ENCODE results near the gene ATL2.
"Not testable (repeated sequence)": the region's sequence is repeated elsewhere in the genome, so short reads cannot be mapped to it uniquely, and the experiment has no call there.

Gene ATL2

DNA sequence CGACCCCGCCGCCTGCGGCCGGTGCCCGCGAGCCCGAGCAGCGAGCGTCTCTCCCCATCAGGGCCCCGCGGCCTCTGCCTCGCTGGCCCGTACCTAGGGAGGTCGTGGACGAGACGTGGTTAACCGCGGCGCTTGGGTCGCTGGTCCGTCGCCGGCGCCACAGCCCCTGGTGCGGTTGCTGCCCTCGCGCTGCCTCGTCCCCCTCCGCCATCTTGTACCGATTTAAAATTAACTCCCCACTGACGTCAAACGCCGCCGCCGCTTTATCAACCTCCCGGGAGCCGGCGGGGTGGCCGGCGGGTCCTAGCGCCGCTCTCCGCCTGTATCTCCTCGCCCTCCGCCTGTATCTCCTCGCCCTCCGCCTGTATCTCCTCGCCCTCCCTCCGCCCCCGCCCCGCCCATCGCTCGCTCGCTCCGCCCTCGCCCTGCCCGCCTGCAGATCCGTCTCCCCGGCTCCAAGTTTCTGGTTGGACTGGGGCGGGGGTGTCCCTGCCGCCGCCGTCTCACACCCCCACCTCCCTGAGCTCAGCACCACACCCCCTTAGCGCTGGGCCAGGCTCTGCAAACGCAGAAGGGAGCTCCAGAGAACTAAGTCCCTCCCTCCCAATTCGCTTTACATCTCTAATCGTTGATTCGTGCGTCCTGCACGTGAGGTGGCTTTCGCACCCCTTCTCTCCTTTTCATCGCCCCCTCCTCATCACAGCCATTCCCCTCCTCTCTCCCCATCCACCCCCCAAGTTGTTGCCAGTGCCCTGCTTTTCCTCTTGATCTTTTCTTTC lies at the start of gene ATL2:
Gene ATL2 (minus strand): TSS at position 224 of the 779 bp plus-strand sequence. CDS start 13 bp downstream, at position 211.
- peak; percentile 91 for DNase-seq

DNA sequence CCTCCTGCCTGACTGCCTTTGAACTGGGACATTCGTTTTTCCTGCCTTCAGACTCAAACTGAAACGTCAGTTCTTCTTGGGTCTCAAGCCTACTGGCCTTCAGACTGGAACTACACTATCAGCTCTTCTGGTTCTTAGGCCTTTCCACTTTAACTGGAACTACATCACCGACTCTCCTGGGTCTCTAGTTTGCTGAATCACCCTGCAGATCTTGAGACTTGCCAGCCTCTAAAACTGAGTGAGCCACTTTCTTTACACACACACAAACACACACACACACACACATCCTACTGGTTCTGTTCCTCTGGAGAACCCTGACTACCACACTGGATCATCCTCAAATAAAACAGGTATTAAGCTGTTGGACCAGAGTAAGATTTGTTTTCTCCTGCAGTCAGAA lies 46.7 kb upstream of the ATL2 start:
- DNase-seq, result no peak

- no peak for DNase-seq
Measured at GRCh38 chr2:38421274-38422056, 44.4 kb upstream of the ATL2 start.

GRCh38 chr2:38419499-38419898 lies 42.4 kb upstream of the ATL2 start:
- no peak for DNase-seq

DNA sequence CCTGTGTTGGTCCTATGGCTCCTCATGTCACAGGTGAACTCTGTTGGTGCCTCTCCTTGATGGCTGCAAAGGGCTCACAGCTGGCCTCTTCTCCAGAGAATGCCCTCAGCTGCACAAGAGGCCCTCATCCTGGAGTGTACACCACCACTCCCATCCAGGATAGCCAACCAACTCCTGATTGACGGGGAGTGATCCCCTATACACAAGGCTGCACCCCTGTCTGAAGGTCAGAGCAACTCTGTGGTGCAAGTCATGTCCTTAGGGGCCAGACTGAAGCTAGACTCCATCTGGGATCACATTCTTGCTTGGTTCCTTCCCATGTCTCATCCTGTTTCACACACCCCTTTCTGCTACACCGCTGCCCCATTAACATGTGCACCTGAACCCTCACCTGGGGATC lies 41.7 kb upstream of the ATL2 start:
- no peak for DNase-seq

DNA sequence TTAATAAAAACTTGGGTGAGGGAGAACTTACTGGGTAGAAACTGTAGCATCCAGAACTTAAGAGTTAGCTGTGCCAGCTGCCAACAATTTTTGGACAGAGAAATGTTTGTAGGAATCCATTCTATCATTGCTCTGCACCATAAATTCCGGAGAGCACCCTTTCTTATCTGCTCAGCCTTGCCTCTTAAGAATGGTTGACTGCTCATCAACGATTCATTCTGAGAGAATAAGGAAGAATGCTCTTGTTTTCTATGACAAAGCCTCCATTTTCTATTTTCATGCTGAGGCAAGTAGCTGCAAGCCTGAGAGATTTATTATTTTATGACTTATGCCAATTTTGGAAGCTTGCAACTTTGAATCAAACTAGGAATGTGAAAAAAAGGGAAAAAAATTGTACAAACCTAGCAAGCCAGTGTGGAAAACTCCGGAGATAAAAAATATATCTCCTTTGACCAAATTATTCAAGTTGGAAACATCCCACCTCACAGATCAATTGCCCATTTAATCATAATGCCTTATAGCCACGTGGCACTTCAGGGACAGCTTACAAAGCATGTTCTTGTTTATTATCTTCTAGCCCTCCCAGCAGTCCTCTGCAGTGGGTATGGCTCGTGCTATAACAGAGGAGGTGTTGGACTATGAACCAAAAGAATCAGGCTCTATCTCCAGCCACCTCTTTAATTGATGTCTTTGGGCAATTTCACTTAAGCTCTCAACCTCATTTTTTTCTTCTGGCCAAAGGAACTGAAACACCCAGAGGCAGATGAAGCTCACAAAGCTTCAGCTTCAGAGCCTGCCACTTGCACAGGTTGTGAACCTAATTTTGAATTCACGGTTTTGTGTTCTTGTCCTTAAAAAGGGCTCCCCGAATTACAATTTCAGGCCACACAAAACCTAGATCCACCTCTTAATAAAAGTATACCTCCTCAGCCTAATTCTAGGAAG lies 40.9 kb upstream of the ATL2 start:
- DNase-seq, result no peak

DNA sequence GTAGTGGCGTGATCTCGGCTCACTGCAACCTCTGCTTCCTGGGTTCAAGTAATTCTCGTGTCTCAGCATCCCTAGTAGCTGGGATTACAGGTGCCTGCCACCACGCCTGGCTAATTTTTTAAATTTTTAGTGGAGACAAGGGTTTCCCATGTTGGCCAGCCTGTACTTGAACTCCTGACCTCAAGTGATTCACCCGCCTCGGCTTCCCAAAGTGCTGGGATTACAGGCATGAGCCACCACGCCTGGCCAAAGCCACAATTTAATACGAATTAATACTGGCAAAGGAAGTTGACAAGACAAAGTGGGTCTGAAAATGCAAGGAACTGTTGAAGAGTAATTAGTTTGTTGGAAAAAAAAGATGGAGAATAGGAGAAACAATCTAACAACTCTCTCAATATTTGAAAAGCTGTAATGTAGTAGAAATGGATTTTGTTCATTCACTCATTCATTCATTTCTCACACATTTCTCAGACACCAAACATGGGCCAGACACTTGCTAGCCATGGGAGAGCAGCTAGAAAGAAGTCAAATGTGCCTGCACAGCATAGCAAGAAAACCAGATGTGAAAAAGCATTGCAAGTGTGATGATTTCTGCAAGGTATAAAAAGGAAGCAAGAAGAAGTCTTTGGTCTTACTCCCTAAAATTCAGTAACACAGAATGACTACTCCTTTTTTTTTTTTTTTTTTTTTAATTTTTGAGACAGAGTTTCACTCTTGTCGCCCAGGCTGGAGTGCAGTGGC lies 39.4 kb upstream of the ATL2 start:
- DNase-seq, result no peak

- DNase-seq, result no peak
Measured at GRCh38 chr2:38415728-38416291, 38.7 kb upstream of the ATL2 start.

GRCh38 chr2:38415023-38415422 lies 38.0 kb upstream of the ATL2 start:
- no peak for DNase-seq

DNA sequence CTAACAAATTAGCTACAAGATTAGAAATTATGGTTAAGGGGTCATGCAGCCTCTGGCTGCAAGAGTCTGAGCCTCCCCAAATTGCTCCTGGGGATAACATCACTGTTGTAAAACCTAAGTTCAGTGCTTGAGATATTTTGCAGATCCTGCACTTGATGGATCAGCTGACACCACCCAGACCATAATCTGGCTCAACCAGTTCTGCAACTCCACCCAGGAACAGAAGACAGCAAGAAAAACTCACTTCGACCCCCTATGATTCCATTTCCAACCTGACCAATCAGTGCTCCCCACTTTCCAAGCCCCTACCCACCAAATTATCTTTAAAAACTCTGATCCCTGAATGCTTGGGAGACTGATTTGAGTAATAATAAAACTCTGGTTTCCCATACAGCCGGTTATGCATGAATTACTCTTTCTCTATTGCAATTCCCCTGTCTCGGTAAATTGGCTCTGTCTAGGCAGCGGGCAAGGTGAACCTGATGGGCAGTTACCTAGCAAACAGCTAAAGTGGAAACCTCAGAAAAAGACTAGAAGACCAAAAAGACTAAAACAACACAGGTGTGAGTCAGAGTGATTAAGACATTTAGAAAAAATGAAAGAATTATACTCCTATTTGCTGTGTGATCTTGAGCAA lies 35.3 kb upstream of the ATL2 start:
- not testable (repeated sequence) for DNase-seq

GRCh38 chr2:38409156-38410102 lies 32.4 kb upstream of the ATL2 start:
- DNase-seq, result no peak

DNA sequence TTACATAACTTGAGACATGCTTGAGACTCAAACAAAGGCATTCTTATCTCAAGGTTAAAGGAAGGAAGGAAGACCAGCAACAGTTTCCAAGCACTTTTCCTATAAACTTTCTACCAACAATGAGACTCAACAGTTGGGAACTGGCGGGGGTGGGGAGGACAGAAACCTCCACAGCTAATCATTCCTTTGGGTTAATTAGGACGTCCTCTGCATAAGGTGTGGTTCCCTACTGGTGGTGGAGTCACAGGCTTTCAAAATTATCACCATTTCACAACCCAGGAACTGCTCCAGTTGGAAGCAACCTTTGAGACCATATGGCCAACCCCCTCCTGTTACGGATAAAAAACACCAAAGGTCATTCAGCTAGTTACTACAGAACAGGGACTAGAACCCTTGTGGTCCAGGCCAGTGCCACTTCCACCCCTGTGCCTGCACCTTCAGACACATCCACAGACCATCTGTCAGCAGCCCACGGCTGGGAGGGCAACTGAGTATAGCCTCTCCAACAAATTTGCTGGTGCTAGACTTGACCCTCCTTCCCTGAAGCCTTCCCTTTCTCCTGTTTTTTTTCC lies 30.1 kb upstream of the ATL2 start:
- DNase-seq, result no peak

DNA sequence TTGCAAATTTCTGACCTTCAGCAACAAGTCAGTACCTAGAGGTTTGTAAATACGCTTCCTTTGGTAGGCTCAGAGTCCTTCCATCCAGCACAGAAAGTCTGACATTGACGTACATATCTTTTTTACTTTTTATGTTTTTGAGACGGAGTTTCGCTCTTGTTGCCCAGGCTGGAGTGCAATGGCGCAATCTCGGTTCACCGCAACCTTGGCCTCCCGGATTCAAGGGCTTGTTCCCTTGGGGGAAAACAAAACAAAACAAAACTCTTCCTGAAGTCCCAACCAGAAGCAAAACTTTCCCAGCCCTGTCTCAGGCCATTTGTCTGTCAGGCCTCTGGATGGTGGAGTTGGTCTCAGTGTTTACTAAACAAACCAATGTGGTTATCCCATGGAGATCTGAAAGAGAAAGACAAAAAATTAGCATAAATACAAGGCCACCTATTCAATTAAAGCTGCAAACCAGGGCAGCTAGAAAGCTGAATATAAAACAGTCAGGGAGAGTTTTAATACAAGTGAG lies 29.6 kb upstream of the ATL2 start:
- DNase-seq, result no peak

GRCh38 chr2:38405917-38406596 lies 29.0 kb upstream of the ATL2 start:
- DNase-seq, result no peak

- DNase-seq, result no peak
Measured at GRCh38 chr2:38400513-38400912, 23.4 kb upstream of the ATL2 start.

- no peak for DNase-seq
Measured at GRCh38 chr2:38398739-38399138, 21.7 kb upstream of the ATL2 start.

DNA sequence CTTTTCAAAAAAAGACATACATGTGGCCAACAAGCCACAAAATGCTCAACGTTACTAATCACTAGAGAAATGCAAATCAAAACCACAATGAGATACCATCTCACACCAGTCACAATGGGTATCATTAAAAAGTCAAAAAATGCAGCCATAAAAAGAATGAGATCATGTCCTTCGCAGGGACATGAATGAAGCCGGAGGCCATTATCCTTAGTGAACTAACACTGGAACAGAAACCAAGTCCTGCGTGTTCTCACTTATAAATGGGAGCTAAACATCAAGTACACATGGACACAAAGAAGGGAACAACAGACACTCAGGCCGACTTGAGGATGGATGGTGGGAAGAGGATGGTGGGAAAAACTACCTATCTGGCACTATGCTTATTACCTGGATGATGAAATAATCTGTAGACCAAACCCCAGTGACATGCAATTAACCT lies 17.8 kb upstream of the ATL2 start:
- DNase-seq, result no peak

DNA sequence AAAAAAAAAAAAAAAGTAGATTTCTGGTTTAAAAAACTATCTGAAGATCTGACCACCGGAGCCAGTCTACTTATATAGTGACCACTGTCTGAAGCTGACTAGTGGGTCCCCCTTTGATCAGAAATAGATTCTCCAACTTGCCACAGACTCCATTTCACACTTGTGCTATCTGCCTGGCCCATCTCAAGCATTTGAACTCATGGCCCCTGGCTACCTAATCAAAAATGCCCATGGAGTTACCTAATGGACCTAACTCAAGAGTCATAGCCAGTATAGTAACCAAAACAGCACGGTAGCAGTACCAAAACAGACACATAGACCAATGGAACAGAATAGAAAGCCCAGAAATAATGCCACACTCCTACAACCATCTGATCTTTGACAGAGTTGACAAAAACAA lies 17.0 kb upstream of the ATL2 start:
- no peak for DNase-seq

DNA sequence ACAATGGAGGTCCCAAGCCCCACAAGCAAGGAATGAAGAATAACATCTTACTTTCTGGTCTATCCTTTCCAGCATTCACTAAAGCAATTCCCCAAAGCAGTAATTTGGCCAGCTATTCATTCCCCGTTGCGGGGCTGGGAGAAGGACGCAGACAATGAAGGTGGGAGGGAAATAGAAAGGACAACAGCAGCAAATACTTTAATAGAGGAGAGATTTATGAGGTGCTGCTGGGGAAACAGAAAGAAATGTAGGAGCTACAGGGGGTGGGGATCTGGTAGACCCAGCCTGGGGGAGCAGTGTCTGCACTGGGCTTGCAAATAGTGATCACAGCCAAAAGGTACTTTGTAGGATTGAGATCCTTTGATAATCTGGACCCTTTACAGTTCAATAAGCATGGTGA lies 13.9 kb upstream of the ATL2 start:
- DNase-seq, result no peak
